HCT116 (cell line): ENCODE results near the gene CAPN15. TPM values are rescaled to one million over a fixed set of nuclear protein-coding genes. Genes with fewer than 3 reads are reported as not detected.

Source experiments
- ATAC-seq: fragments of 200-7000 bp; cut with Tn5 transposase; 2 replicates; pipeline ENCODE4 v1.9.1; 2020; ENCODE audit warnings: mild to moderate bottlenecking, moderate library complexity
- BruUV-seq: library from RNA; stranded (reverse); fragments of 400-500 nt; replicated peaks from 2 replicates; lab custom pipeline; 2021; lab: Mats Ljungman, UMichigan
- CTCF ChIA-PET: fragments of 300-600 bp; sonication (Branson Sonifier 250); formaldehyde crosslinking; loops from one replicate; lab custom pipeline; 2021; ENCODE audit warnings: antibody characterized with exemption; lab: Charles Lee
- POLR2A ChIA-PET: fragments of 300-600, 350-600 bp; sonication (Branson Sonifier 250); formaldehyde crosslinking; loops from one replicate; lab custom pipeline; 2021; ENCODE audit warnings: antibody characterized with exemption; lab: Charles Lee
- RAD21 ChIA-PET, 2 experiments: fragments of 300-600 bp; sonication (Branson Sonifier 250); formaldehyde crosslinking; loops; one replicate each; lab custom pipeline; 2023; ENCODE audit warnings: low total read pairs in 2 of 2; ENCODE audit not compliant: uncharacterized antibody in 2 of 2, unreplicated experiment in 2 of 2, low non-redundant PET in 1 of 2; lab: Charles Lee
- DNase-seq: peaks from one replicate; pipeline ENCODE4 v3.0.0-alpha.2; 2010; ENCODE audit warnings: low read depth, low spot score
- H2AFZ ChIP-seq: fragments of 200-600 bp; shearing (Covaris generic), sonication (generic); 2 replicates; pipeline ENCODE4 v1.6.1; 2017; ENCODE audit warnings: low read depth, mixed run types, mixed read lengths, antibody characterized with exemption, low read length; ENCODE audit not compliant: poor library complexity, severe bottlenecking
- H3K27ac ChIP-seq: 2 replicates; pipeline ENCODE4 v1.5.1; 2012; ENCODE audit warnings: low read depth, low read length
- H3K27me3 ChIP-seq: fragments of 200-600 bp; sonication (generic); 2 replicates; pipeline ENCODE4 v1.6.1; 2016; ENCODE audit warnings: mixed run types, low read length, mixed read lengths; ENCODE audit not compliant: insufficient read depth
- H3K36me3 ChIP-seq, 2 experiments: fragments of 200-500 bp in 1 of 2; fragments of 200-600 bp in 1 of 2; sonication (Bioruptor generic) in 1 of 2; sonication (generic) in 1 of 2; 2 replicates each; pipeline versions ENCODE4 v1.5.1 to v1.6.1; 2014 to 2016; ENCODE audit warnings: low read length in 2 of 2, inconsistent platforms in 1 of 2, mixed read lengths in 1 of 2, mixed run types in 1 of 2; ENCODE audit not compliant: insufficient read depth in 2 of 2, control insufficient read depth in 1 of 2
- H3K4me1 ChIP-seq, 2 experiments: fragments of 200-600 bp in 1 of 2; sonication (generic) in 1 of 2; 2 replicates each; pipeline versions ENCODE4 v1.5.1 to v1.6.1; 2012 to 2017; ENCODE audit warnings: low read length in 2 of 2, inconsistent platforms in 1 of 2, mild to moderate bottlenecking in 1 of 2, mixed read lengths in 1 of 2, mixed run types in 1 of 2, moderate library complexity in 1 of 2; ENCODE audit not compliant: insufficient read depth in 2 of 2, control insufficient read depth in 1 of 2
- H3K4me2 ChIP-seq: fragments of 200-600 bp; sonication (generic); 2 replicates; pipeline ENCODE4 v1.6.1; 2017; ENCODE audit warnings: mixed run types, low read length, mixed read lengths
- H3K4me3 ChIP-seq, 2 experiments: fragments of 200-600 bp in 1 of 2; sonication (generic) in 1 of 2; replicated peaks in 1 of 2; 2 replicates each; pipeline ENCODE4 v1.5.1; 2011 to 2016; ENCODE audit warnings: low read length in 2 of 2, control low read depth in 1 of 2, low read depth in 1 of 2, mild to moderate bottlenecking in 1 of 2, mixed read lengths in 1 of 2, mixed run types in 1 of 2
- H3K79me2 ChIP-seq: fragments of 200-600 bp; sonication (generic); 2 replicates; pipeline ENCODE4 v1.6.1; 2017; ENCODE audit warnings: mild to moderate bottlenecking, mixed run types, low read length, moderate library complexity, mixed read lengths; ENCODE audit not compliant: insufficient read depth
- H3K9ac ChIP-seq: fragments of 200-600 bp; sonication (generic); 2 replicates; pipeline ENCODE4 v1.6.1; 2016; ENCODE audit warnings: low read length, mixed read lengths
- H3K9me2 ChIP-seq: fragments of 200-600 bp; sonication (generic), shearing (Covaris generic); 2 replicates; pipeline ENCODE4 v1.6.1; 2017; ENCODE audit warnings: mixed run types, mild to moderate bottlenecking, moderate library complexity; ENCODE audit not compliant: insufficient read depth
- H3K9me3 ChIP-seq, 2 experiments: fragments of 200-500 bp in 1 of 2; fragments of 200-600 bp in 1 of 2; sonication (Bioruptor generic) in 1 of 2; sonication (generic) in 1 of 2; 2 replicates each; pipeline ENCODE4 v1.6.1; 2014 to 2017; ENCODE audit warnings: low read length in 2 of 2, mixed read lengths in 2 of 2, inconsistent platforms in 1 of 2, low read depth in 1 of 2, mild to moderate bottlenecking in 1 of 2, mixed run types in 1 of 2, moderate library complexity in 1 of 2; ENCODE audit not compliant: control insufficient read depth in 1 of 2, insufficient read depth in 1 of 2
- H4K20me1 ChIP-seq: fragments of 200-600 bp; sonication (generic), shearing (Covaris generic); 2 replicates; pipeline ENCODE4 v1.6.1; 2017; ENCODE audit warnings: mixed run types, mild to moderate bottlenecking, moderate library complexity; ENCODE audit not compliant: insufficient read depth
- CEBPB ChIP-seq: IDR thresholded peaks from 2 replicates; pipeline ENCODE4 v1.6.1; 2012; ENCODE audit warnings: low read depth
- REST ChIP-seq: IDR thresholded peaks from 2 replicates; pipeline ENCODE4 v1.6.1; 2012; ENCODE audit warnings: low read depth
- TCF7L2 ChIP-seq: IDR thresholded peaks from 2 replicates; pipeline ENCODE4 v1.7.0; 2011; ENCODE audit warnings: borderline replicate concordance, inconsistent platforms; ENCODE audit not compliant: insufficient read depth, insufficient read length; ENCODE audit errors: extremely low read depth
- YY1 ChIP-seq: IDR thresholded peaks from 2 replicates; pipeline ENCODE4 v1.6.1; 2011; ENCODE audit warnings: low read length, low read depth, moderate library complexity, mild to moderate bottlenecking; ENCODE audit not compliant: insufficient replicate concordance; ENCODE audit errors: extremely low read depth
- intact Hi-C: fragments of 100-400 bp; cut with micrococcal nuclease; formaldehyde crosslinking; loops from 2 replicates; pipeline ENCODE4 v1.10.0; 2022
- total RNA-seq: library from RNA; stranded (reverse); gene quantifications from one replicate; pipeline ENCODE4 v1.2.1, GENCODE V29; 2021; ENCODE audit not compliant: unreplicated experiment

Gene CAPN15
- total RNA-seq, 1 experiment from 2014 or later = 39.0 TPM

- no peak for DNase-seq
- Histone ChIP-seq H3K4me2 (no peak overlapping the region), H3K4me1 (no peaks in the 10 kb centered on the region), H2AFZ (no peak overlapping the region), H3K79me2 (peaks cover 16% of the 10 kb centered on the region), H3K27ac (no peak overlapping the region), H3K4me3 (no peak overlapping the region), H3K9me2 (no peaks in the 10 kb centered on the region), H3K9ac (no peak overlapping the region), H4K20me1 (no peaks in the 10 kb centered on the region)
- RAD21 ChIA-PET = no interaction called here
- POLR2A ChIA-PET = no interaction called here
- CTCF ChIA-PET = no interaction called here
- no TSS peak for BruUV-seq
- TF ChIP-seq REST (no peak), YY1 (no peak), CEBPB (no peak), TCF7L2 (no peak)
- TF ChIP-seq, all 23 proteins: peak for 0
- 0 out of 2 replicates have a peak, but pooled peaks have one; percentile 39 for ATAC-seq
- H3K27me3 ChIP-seq = no peaks in the 10 kb centered on the region
- H3K36me3 ChIP-seq = no peaks in the 10 kb centered on the region
- H3K9me3 ChIP-seq = no peaks in the 10 kb centered on the region
- intact Hi-C loops = no loop called here
These were observed 19.6 kb downstream of the CAPN15 start for GRCh38 chr16:546909-547770.
